Measurements from ENCODE around the gene GLYATL3.

- TF ChIP-seq, protein P1, sequence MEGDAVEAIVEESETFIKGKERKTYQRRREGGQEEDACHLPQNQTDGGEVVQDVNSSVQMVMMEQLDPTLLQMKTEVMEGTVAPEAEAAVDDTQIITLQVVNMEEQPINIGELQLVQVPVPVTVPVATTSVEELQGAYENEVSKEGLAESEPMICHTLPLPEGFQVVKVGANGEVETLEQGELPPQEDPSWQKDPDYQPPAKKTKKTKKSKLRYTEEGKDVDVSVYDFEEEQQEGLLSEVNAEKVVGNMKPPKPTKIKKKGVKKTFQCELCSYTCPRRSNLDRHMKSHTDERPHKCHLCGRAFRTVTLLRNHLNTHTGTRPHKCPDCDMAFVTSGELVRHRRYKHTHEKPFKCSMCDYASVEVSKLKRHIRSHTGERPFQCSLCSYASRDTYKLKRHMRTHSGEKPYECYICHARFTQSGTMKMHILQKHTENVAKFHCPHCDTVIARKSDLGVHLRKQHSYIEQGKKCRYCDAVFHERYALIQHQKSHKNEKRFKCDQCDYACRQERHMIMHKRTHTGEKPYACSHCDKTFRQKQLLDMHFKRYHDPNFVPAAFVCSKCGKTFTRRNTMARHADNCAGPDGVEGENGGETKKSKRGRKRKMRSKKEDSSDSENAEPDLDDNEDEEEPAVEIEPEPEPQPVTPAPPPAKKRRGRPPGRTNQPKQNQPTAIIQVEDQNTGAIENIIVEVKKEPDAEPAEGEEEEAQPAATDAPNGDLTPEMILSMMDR (IDR thresholded peaks at IDR 0.05), result no peak
- TF ChIP-seq POLR2A (IDR thresholded peaks at IDR 0.05), result no peak
Measured at GRCh38 chr6:49454787-49455709, 44.7 kb upstream of the GLYATL3 start.

Measured in uterus (tissue), 2 donors.